CD4-positive, alpha-beta memory T cell (primary cell): Measurements from ENCODE around the gene POFUT1. TPM values are rescaled to one million over a fixed set of nuclear protein-coding genes. Genes with fewer than 3 reads are reported as not detected.

Experiments used
- CTCF ChIA-PET: fragments of 350-600 bp; sonication (Branson Sonifier 250); formaldehyde crosslinking; loops from one replicate; lab custom pipeline; 2021; ENCODE audit warnings: inconsistent platforms; ENCODE audit not compliant: partially characterized antibody; lab: Charles Lee
- POLR2A ChIA-PET: fragments of 350-600 bp; sonication (Branson Sonifier 250); formaldehyde crosslinking; loops from one replicate; lab custom pipeline; 2021; ENCODE audit not compliant: partially characterized antibody; lab: Charles Lee
- DNase-seq, 5 donors: peaks; one replicate each; pipeline versions ENCODE4 v3.0.0 to v3.0.0-alpha.2; 2020 to 2022; ENCODE audit warnings: mixed read lengths in 1 of 5
- H3K27ac ChIP-seq: one replicate; pipeline ENCODE4 v1.7.0; 2013; ENCODE audit warnings: low read depth, low read length
- H3K27me3 ChIP-seq: 2 replicates; pipeline ENCODE4 v1.7.0; 2013; ENCODE audit warnings: mild to moderate bottlenecking, low read length, moderate library complexity; ENCODE audit not compliant: insufficient read depth
- H3K36me3 ChIP-seq: 2 replicates; pipeline ENCODE4 v1.7.0; 2013; ENCODE audit warnings: mild to moderate bottlenecking, low read length, moderate library complexity; ENCODE audit not compliant: insufficient read depth
- H3K4me1 ChIP-seq: 2 replicates; pipeline ENCODE4 v1.7.0; 2013; ENCODE audit warnings: mild to moderate bottlenecking, low read length, moderate library complexity; ENCODE audit not compliant: insufficient read depth
- H3K4me3 ChIP-seq, 2 donors: one replicate each; pipeline ENCODE4 v1.7.0; 2013; ENCODE audit warnings: low read length in 2 of 2, mild to moderate bottlenecking in 1 of 2
- H3K9me3 ChIP-seq, 2 donors: one replicate each; pipeline ENCODE4 v1.7.0; 2013; ENCODE audit warnings: low read length in 2 of 2, control low read depth in 1 of 2; ENCODE audit not compliant: control insufficient read depth in 1 of 2
- H3K27ac Mint-ChIP-seq, 7 donors: one replicate each; pipeline ENCODE4 v1.8.0; 2020 to 2021; ENCODE audit warnings: mixed read lengths in 7 of 7, mild to moderate bottlenecking in 6 of 7, inconsistent platforms in 3 of 7, moderate library complexity in 3 of 7
- H3K27me3 Mint-ChIP-seq, 2 donors: one replicate each; pipeline ENCODE4 v1.8.0; 2020 to 2021; ENCODE audit warnings: mixed read lengths in 2 of 2
- H3K36me3 Mint-ChIP-seq, 2 donors: one replicate each; pipeline ENCODE4 v1.8.0; 2020 to 2021; ENCODE audit warnings: mixed read lengths in 2 of 2, inconsistent platforms in 1 of 2, mild to moderate bottlenecking in 1 of 2
- H3K4me1 Mint-ChIP-seq, 4 donors: one replicate each; pipeline ENCODE4 v1.8.0; 2020 to 2021; ENCODE audit warnings: mixed read lengths in 4 of 4, mild to moderate bottlenecking in 1 of 4
- H3K4me3 Mint-ChIP-seq, 8 donors: one replicate each; pipeline ENCODE4 v1.8.0; 2020 to 2021; ENCODE audit warnings: mixed read lengths in 8 of 8, mild to moderate bottlenecking in 7 of 8, moderate library complexity in 6 of 8, inconsistent platforms in 3 of 8
- H3K9me3 Mint-ChIP-seq, 8 donors: one replicate each; pipeline ENCODE4 v1.8.0; 2020 to 2021; ENCODE audit warnings: mixed read lengths in 8 of 8, mild to moderate bottlenecking in 5 of 8, inconsistent platforms in 3 of 8, moderate library complexity in 1 of 8
- intact Hi-C: fragments of 100-400 bp; cut with micrococcal nuclease; formaldehyde crosslinking; loops from one replicate; pipeline ENCODE4 v1.15.1; 2023
- polyA plus RNA-seq, 2 donors: library from polyadenylated mRNA; unstranded; fragments of 300-500 nt; fragmentation: Illumina TruSeq; gene quantifications; one replicate each; pipeline ENCODE4 v1.2.3, GENCODE V29; 2021
- total RNA-seq, 2 experiments: library from RNA; stranded (reverse); gene quantifications; one replicate each; pipeline ENCODE4 v1.2.3, GENCODE V29; 2021

POFUT1 gene
- total and polyA plus RNA-seq, 4 experiments from 2014 or later = 13.0 to 20.8 (median 18.7) TPM

- DNase-seq = no peak
- H3K27ac Mint-ChIP-seq = peak overlapping the region in 3 of 7 donors; percentile 32 to 62 (median 37)
- peaks cover 3 to 10% (median 5%) of the 10 kb centered on the region in 4 donors for H3K4me1 Mint-ChIP-seq
- Histone ChIP-seq H3K27ac (no peak overlapping the region), H3K9me3 (no peaks in the 10 kb centered on the region), H3K27me3 (no peaks in the 10 kb centered on the region), H3K36me3 (peaks cover 59% of the 10 kb centered on the region), H3K4me1 (no peaks in the 10 kb centered on the region), H3K4me3 (no peak overlapping the region)
- no peaks in the 10 kb centered on the region for H3K9me3 Mint-ChIP-seq
- H3K4me3 Mint-ChIP-seq = no peak overlapping the region
- H3K27me3 Mint-ChIP-seq = no peaks in the 10 kb centered on the region
- intact Hi-C loops = no loop called here
- H3K36me3 Mint-ChIP-seq = peaks cover 30 to 75% of the 10 kb centered on the region in 2 donors
- POLR2A ChIA-PET = no interaction called here
- CTCF ChIA-PET = interaction anchor here (1.0 kb wide), 1 partner anchor 434 kb away, joined by 3 read pairs; no protein-coding TSS in a partner anchor
Measured at GRCh38 chr20:32218156-32218900, 10.6 kb downstream of the POFUT1 start.

- CTCF ChIA-PET = no interaction called here
Measured at GRCh38 chr20:32224463-32224862, 16.8 kb downstream of the POFUT1 start.

GRCh38 chr20:32226391-32226790 is 18.7 kb downstream of the POFUT1 start:
- Mint-ChIP-seq H3K27me3 (no peaks in the 10 kb centered on the region), H3K36me3 (peaks cover 25 to 65% of the 10 kb centered on the region in 2 donors), H3K27ac (peak overlapping the region in 1 of 7 donors; percentile 29), H3K4me3 (no peak overlapping the region), H3K4me1 (peaks cover 4 to 9% (median 8%) of the 10 kb centered on the region in 4 donors), H3K9me3 (no peaks in the 10 kb centered on the region)
- no peaks in the 10 kb centered on the region for H3K27me3 ChIP-seq
- no peak for DNase-seq
- ChIA-PET CTCF (interaction anchor here (1.0 kb wide), 1 partner anchor 229 kb away, joined by 3 read pairs; no protein-coding TSS in a partner anchor), POLR2A (no interaction called here)
- no peak overlapping the region for H3K4me3 ChIP-seq
- no peak overlapping the region for H3K27ac ChIP-seq
- peaks cover under 1% of the 10 kb centered on the region for H3K4me1 ChIP-seq
- intact Hi-C loops = no loop called here
- no peaks in the 10 kb centered on the region for H3K9me3 ChIP-seq
- peaks cover 34% of the 10 kb centered on the region for H3K36me3 ChIP-seq

More at GRCh38 chr20:32224463-32224862, 16.8 kb downstream of the POFUT1 start:
- intact Hi-C loops = no loop called here
- no peaks in the 10 kb centered on the region for H3K4me1 ChIP-seq
- H3K4me3 ChIP-seq = no peak overlapping the region
- peaks cover 0 to 9% (median under 1%) of the 10 kb centered on the region in 4 donors for H3K4me1 Mint-ChIP-seq
- DNase-seq = no peak
- peaks cover 42% of the 10 kb centered on the region for H3K36me3 ChIP-seq
- no peak overlapping the region for H3K27ac ChIP-seq
- no peaks in the 10 kb centered on the region for H3K9me3 Mint-ChIP-seq
- peaks cover 23 to 69% of the 10 kb centered on the region in 2 donors for H3K36me3 Mint-ChIP-seq
- H3K9me3 ChIP-seq = no peaks in the 10 kb centered on the region
- no peak overlapping the region for H3K4me3 Mint-ChIP-seq
- no peaks in the 10 kb centered on the region for H3K27me3 ChIP-seq
- H3K27ac Mint-ChIP-seq = peak overlapping the region in 2 of 7 donors; percentile 19 to 36
- no peaks in the 10 kb centered on the region for H3K27me3 Mint-ChIP-seq
- POLR2A ChIA-PET = no interaction called here

- Mint-ChIP-seq H3K9me3 (no peaks in the 10 kb centered on the region), H3K36me3 (peaks cover 30 to 65% of the 10 kb centered on the region in 2 donors), H3K27me3 (no peaks in the 10 kb centered on the region)
Measured at GRCh38 chr20:32227306-32227705, 19.6 kb downstream of the POFUT1 start.

GRCh38 chr20:32227744-32228688 is 20.3 kb downstream of the POFUT1 start:
- H3K4me3 Mint-ChIP-seq = no peak overlapping the region
- Histone ChIP-seq H3K36me3 (peaks cover 29% of the 10 kb centered on the region), H3K9me3 (no peaks in the 10 kb centered on the region), H3K27ac (no peak overlapping the region), H3K27me3 (no peaks in the 10 kb centered on the region), H3K4me3 (no peak overlapping the region), H3K4me1 (peaks cover 17% of the 10 kb centered on the region)
- intact Hi-C loops = no loop called here
- DNase-seq = no peak
- CTCF ChIA-PET = no interaction called here
- H3K36me3 Mint-ChIP-seq = peaks cover 29 to 65% of the 10 kb centered on the region in 2 donors
- no peaks in the 10 kb centered on the region for H3K27me3 Mint-ChIP-seq
- no peaks in the 10 kb centered on the region for H3K9me3 Mint-ChIP-seq
- H3K27ac Mint-ChIP-seq = peak overlapping the region in 5 of 7 donors; percentile 1 to 62 (median 38)
- POLR2A ChIA-PET = no interaction called here
- peaks cover 18 to 24% (median 23%) of the 10 kb centered on the region in 4 donors for H3K4me1 Mint-ChIP-seq

More at GRCh38 chr20:32227306-32227705, 19.6 kb downstream of the POFUT1 start:
- DNase-seq = no peak
- ChIA-PET CTCF (interaction anchor here (1.0 kb wide), 1 partner anchor 228 kb away, joined by 3 read pairs; no protein-coding TSS in a partner anchor), POLR2A (no interaction called here)
- H3K4me3 Mint-ChIP-seq = no peak overlapping the region
- peaks cover 12 to 17% (median 17%) of the 10 kb centered on the region in 4 donors for H3K4me1 Mint-ChIP-seq
- Histone ChIP-seq H3K27me3 (no peaks in the 10 kb centered on the region), H3K36me3 (peaks cover 32% of the 10 kb centered on the region), H3K9me3 (no peaks in the 10 kb centered on the region), H3K4me1 (peaks cover 10% of the 10 kb centered on the region), H3K27ac (no peak overlapping the region), H3K4me3 (no peak overlapping the region)
- peak overlapping the region in 1 of 7 donors; percentile 67 for H3K27ac Mint-ChIP-seq
- intact Hi-C loops = no loop called here

- Histone ChIP-seq H3K36me3 (peaks cover 33% of the 10 kb centered on the region), H3K27me3 (no peaks in the 10 kb centered on the region), H3K9me3 (no peaks in the 10 kb centered on the region), H3K27ac (no peak overlapping the region), H3K4me3 (no peak overlapping the region), H3K4me1 (peaks cover 22% of the 10 kb centered on the region)
- POLR2A ChIA-PET = no interaction called here
- peaks cover 34 to 64% of the 10 kb centered on the region in 2 donors for H3K36me3 Mint-ChIP-seq
- no peak overlapping the region for H3K4me3 Mint-ChIP-seq
- H3K4me1 Mint-ChIP-seq = peaks cover 23 to 31% (median 27%) of the 10 kb centered on the region in 4 donors
- DNase-seq = no peak
- intact Hi-C loops = no loop called here
- CTCF ChIA-PET = no interaction called here
- H3K27me3 Mint-ChIP-seq = no peaks in the 10 kb centered on the region
- no peaks in the 10 kb centered on the region for H3K9me3 Mint-ChIP-seq
- H3K27ac Mint-ChIP-seq = peak overlapping the region in 4 of 7 donors; percentile 10 to 64 (median 47)
Measured at GRCh38 chr20:32229251-32229747, 21.6 kb downstream of the POFUT1 start.
